ENCODE data around the gene ERBB3.

ERBB3 gene

GRCh38 chr12:56143870-56144269, 63.9 kb downstream of the ERBB3 start:
- Histone ChIP-seq H3K9ac (ENCODE audit: low read depth, low read length) (no peak overlapping the region), H3K4me2 (ENCODE audit: insufficient read depth, low read length) (no peak overlapping the region), H3K36me3 (ENCODE audit: insufficient read depth, low read length) (peaks cover 55% of the 10 kb centered on the region), H4K20me1 (ENCODE audit: insufficient read depth, low read length) (no peaks in the 10 kb centered on the region), H3K27me3 (ENCODE audit: insufficient read depth, low read length, poor library complexity) (no peaks in the 10 kb centered on the region), H3K27ac (ENCODE audit: low read length) (no peak overlapping the region), H3K4me1 (ENCODE audit: insufficient read depth, low read length) (no peaks in the 10 kb centered on the region), H3K4me3 (ENCODE audit: low read depth in 1 of 2, low read length in 2 of 2) (no peak overlapping the region), H2AFZ (ENCODE audit: low read depth, low read length) (no peak overlapping the region), H3K79me2 (ENCODE audit: insufficient read depth, low read length) (no peaks in the 10 kb centered on the region), H3K9me3 (ENCODE audit: insufficient read depth, low read length, severe bottlenecking) (no peaks in the 10 kb centered on the region)
- ATAC-seq (ENCODE audit: insufficient read depth, low read depth): no peak
- no peak for DNase-seq
- TF ChIP-seq EZH2 (IDR thresholded peaks at IDR 0.05; ENCODE audit: borderline replicate concordance, low read depth, low read length, severe bottlenecking): no peak
- TF ChIP-seq CTCF (IDR thresholded peaks at IDR 0.05; ENCODE audit: borderline replicate concordance, extremely low read depth, low read length, poor library complexity, severe bottlenecking): no peak

- H3K79me2 ChIP-seq (ENCODE audit: insufficient read depth, low read length): no peaks in the 10 kb centered on the region
- no peak overlapping the region for H2AFZ ChIP-seq (ENCODE audit: low read depth, low read length)
- no peaks in the 10 kb centered on the region for H4K20me1 ChIP-seq (ENCODE audit: insufficient read depth, low read length)
- no peaks in the 10 kb centered on the region for H3K27me3 ChIP-seq (ENCODE audit: insufficient read depth, low read length, poor library complexity)
- no peak for DNase-seq
- no peak overlapping the region for H3K27ac ChIP-seq (ENCODE audit: low read length)
- peaks cover 45% of the 10 kb centered on the region for H3K36me3 ChIP-seq (ENCODE audit: insufficient read depth, low read length)
- H3K4me3 ChIP-seq (ENCODE audit: low read depth in 1 of 2, low read length in 2 of 2): no peak overlapping the region
- ATAC-seq (ENCODE audit: insufficient read depth, low read depth): no peak
- no peak overlapping the region for H3K4me2 ChIP-seq (ENCODE audit: insufficient read depth, low read length)
- H3K9me3 ChIP-seq (ENCODE audit: insufficient read depth, low read length, severe bottlenecking): no peaks in the 10 kb centered on the region
- no peak overlapping the region for H3K9ac ChIP-seq (ENCODE audit: low read depth, low read length)
- no peaks in the 10 kb centered on the region for H3K4me1 ChIP-seq (ENCODE audit: insufficient read depth, low read length)
- TF ChIP-seq EZH2 (IDR thresholded peaks at IDR 0.05; ENCODE audit: borderline replicate concordance, low read depth, low read length, severe bottlenecking) (no peak), CTCF (IDR thresholded peaks at IDR 0.05; ENCODE audit: borderline replicate concordance, extremely low read depth, low read length, poor library complexity, severe bottlenecking) (no peak)
Measured at GRCh38 chr12:56145217-56145616, 65.3 kb downstream of the ERBB3 start.

- H3K27ac ChIP-seq (ENCODE audit: low read length): no peak overlapping the region
- H3K27me3 ChIP-seq (ENCODE audit: insufficient read depth, low read length, poor library complexity): no peaks in the 10 kb centered on the region
- H4K20me1 ChIP-seq (ENCODE audit: insufficient read depth, low read length): no peaks in the 10 kb centered on the region
- no peak overlapping the region for H3K4me3 ChIP-seq (ENCODE audit: low read depth in 1 of 2, low read length in 2 of 2)
- no peak for TF ChIP-seq CTCF (IDR thresholded peaks at IDR 0.05; ENCODE audit: borderline replicate concordance, extremely low read depth, low read length, poor library complexity, severe bottlenecking)
- no peak for TF ChIP-seq EZH2 (IDR thresholded peaks at IDR 0.05; ENCODE audit: borderline replicate concordance, low read depth, low read length, severe bottlenecking)
- H3K4me2 ChIP-seq (ENCODE audit: insufficient read depth, low read length): no peak overlapping the region
- H3K9ac ChIP-seq (ENCODE audit: low read depth, low read length): no peak overlapping the region
- H3K36me3 ChIP-seq (ENCODE audit: insufficient read depth, low read length): peaks cover 35% of the 10 kb centered on the region
- H3K9me3 ChIP-seq (ENCODE audit: insufficient read depth, low read length, severe bottlenecking): no peaks in the 10 kb centered on the region
- DNase-seq (no peak), ATAC-seq (ENCODE audit: insufficient read depth, low read depth) (no peak; the same call in 2 of the 3 replicates)
- no peak overlapping the region for H2AFZ ChIP-seq (ENCODE audit: low read depth, low read length)
- H3K4me1 ChIP-seq (ENCODE audit: insufficient read depth, low read length): peaks cover 11% of the 10 kb centered on the region
- peaks cover 6% of the 10 kb centered on the region for H3K79me2 ChIP-seq (ENCODE audit: insufficient read depth, low read length)
Measured at GRCh38 chr12:56146492-56147460, 66.8 kb downstream of the ERBB3 start.
